HCT116 (cell line): ENCODE results near the gene TNRC6C.

Source experiments
- CEBPB ChIP-seq: IDR thresholded peaks from 2 replicates; pipeline ENCODE4 v1.6.1; 2012; ENCODE audit warnings: low read depth
- EZH2 ChIP-seq: fragments of 200-600 bp; sonication (generic); IDR thresholded peaks from 2 replicates; pipeline ENCODE4 v1.6.1; 2017; ENCODE audit warnings: antibody characterized with exemption, mixed run types
- EZH2phosphoT487 ChIP-seq: fragments of 200-600 bp; IDR thresholded peaks from 2 replicates; pipeline ENCODE4 v1.6.1; 2018; ENCODE audit warnings: antibody characterized with exemption, borderline replicate concordance
- JUND ChIP-seq: IDR thresholded peaks from 2 replicates; pipeline ENCODE4 v1.6.1; 2012
- POLR2A ChIP-seq: IDR thresholded peaks from 2 replicates; pipeline ENCODE4 v1.7.0; 2011; ENCODE audit warnings: borderline replicate concordance; ENCODE audit not compliant: insufficient read depth, insufficient read length; ENCODE audit errors: extremely low read depth
- POLR2AphosphoS5 ChIP-seq: IDR thresholded peaks from 2 replicates; pipeline ENCODE4 v1.6.1; 2011; ENCODE audit warnings: mild to moderate bottlenecking, low read depth, low read length, moderate library complexity
- SP1 ChIP-seq: IDR thresholded peaks from 2 replicates; pipeline ENCODE4 v1.6.1; 2012; ENCODE audit warnings: low read depth
- SRF ChIP-seq: IDR thresholded peaks from 2 replicates; pipeline ENCODE4 v1.6.1; 2012; ENCODE audit warnings: low read depth
- YY1 ChIP-seq: IDR thresholded peaks from 2 replicates; pipeline ENCODE4 v1.6.1; 2011; ENCODE audit warnings: low read length, low read depth, moderate library complexity, mild to moderate bottlenecking; ENCODE audit not compliant: insufficient replicate concordance; ENCODE audit errors: extremely low read depth
- ZFX ChIP-seq: fragments of 450-650 bp; IDR thresholded peaks from 2 replicates; pipeline ENCODE4 v1.6.1; 2017
- TF ChIP-seq, protein P1 (sequence below): IDR thresholded peaks from 2 replicates; pipeline ENCODE4 v1.6.1; 2012; ENCODE audit warnings: low read depth
- TF ChIP-seq, protein P2 (sequence below), 3 experiments: fragments of 200-600 bp in 1 of 3; sonication (generic) in 1 of 3; IDR thresholded peaks in 2 of 3; conservative IDR thresholded peaks in 1 of 3; 2 replicates each; pipeline ENCODE4 v1.5.1; 2012 to 2017; ENCODE audit warnings: low read depth in 2 of 3, low read length in 2 of 3, antibody characterized with exemption in 1 of 3, borderline replicate concordance in 1 of 3, control low read depth in 1 of 3, mild to moderate bottlenecking in 1 of 3, mixed read lengths in 1 of 3, mixed run types in 1 of 3, moderate library complexity in 1 of 3; ENCODE audit not compliant: insufficient read depth in 1 of 3
- TF ChIP-seq, protein P3 (sequence below): IDR thresholded peaks from 2 replicates; pipeline ENCODE4 v1.6.1; 2012

DNA sequence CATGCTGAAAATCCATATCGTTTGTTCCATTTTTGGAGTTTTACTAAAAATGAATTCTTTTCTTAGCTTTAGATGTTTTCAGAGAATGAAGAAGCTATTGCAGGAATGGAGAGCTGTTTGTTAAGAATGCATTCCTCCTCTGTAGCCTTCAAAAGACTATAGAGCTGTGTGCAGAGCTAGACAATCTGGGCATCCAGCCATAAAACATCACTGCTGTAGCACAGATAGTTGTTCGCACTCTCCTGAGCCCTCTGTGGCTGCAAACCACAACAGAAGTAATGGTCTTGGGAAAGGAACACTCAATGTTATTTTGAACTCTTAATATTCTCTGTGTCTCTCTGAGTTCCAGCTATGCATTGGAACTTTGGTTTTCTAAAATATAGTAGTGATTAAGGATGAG is 4.9 kb downstream of the TNRC6C start:
- TF ChIP-seq EZH2 (no peak), SRF (no peak), POLR2A (no peak), CEBPB (no peak), EZH2phosphoT487 (no peak), JUND (no peak), ZFX (no peak), POLR2AphosphoS5 (no peak), YY1 (no peak), SP1 (no peak)
- TF ChIP-seq, protein P1, sequence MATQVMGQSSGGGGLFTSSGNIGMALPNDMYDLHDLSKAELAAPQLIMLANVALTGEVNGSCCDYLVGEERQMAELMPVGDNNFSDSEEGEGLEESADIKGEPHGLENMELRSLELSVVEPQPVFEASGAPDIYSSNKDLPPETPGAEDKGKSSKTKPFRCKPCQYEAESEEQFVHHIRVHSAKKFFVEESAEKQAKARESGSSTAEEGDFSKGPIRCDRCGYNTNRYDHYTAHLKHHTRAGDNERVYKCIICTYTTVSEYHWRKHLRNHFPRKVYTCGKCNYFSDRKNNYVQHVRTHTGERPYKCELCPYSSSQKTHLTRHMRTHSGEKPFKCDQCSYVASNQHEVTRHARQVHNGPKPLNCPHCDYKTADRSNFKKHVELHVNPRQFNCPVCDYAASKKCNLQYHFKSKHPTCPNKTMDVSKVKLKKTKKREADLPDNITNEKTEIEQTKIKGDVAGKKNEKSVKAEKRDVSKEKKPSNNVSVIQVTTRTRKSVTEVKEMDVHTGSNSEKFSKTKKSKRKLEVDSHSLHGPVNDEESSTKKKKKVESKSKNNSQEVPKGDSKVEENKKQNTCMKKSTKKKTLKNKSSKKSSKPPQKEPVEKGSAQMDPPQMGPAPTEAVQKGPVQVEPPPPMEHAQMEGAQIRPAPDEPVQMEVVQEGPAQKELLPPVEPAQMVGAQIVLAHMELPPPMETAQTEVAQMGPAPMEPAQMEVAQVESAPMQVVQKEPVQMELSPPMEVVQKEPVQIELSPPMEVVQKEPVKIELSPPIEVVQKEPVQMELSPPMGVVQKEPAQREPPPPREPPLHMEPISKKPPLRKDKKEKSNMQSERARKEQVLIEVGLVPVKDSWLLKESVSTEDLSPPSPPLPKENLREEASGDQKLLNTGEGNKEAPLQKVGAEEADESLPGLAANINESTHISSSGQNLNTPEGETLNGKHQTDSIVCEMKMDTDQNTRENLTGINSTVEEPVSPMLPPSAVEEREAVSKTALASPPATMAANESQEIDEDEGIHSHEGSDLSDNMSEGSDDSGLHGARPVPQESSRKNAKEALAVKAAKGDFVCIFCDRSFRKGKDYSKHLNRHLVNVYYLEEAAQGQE, result no peak
- TF ChIP-seq, protein P2, sequence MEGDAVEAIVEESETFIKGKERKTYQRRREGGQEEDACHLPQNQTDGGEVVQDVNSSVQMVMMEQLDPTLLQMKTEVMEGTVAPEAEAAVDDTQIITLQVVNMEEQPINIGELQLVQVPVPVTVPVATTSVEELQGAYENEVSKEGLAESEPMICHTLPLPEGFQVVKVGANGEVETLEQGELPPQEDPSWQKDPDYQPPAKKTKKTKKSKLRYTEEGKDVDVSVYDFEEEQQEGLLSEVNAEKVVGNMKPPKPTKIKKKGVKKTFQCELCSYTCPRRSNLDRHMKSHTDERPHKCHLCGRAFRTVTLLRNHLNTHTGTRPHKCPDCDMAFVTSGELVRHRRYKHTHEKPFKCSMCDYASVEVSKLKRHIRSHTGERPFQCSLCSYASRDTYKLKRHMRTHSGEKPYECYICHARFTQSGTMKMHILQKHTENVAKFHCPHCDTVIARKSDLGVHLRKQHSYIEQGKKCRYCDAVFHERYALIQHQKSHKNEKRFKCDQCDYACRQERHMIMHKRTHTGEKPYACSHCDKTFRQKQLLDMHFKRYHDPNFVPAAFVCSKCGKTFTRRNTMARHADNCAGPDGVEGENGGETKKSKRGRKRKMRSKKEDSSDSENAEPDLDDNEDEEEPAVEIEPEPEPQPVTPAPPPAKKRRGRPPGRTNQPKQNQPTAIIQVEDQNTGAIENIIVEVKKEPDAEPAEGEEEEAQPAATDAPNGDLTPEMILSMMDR (IDR thresholded peaks at IDR 0.05 in 2 of 3, conservative IDR thresholded peaks at IDR 0.05 in 1 of 3; ENCODE audit: borderline replicate concordance in 1 of 3, insufficient read depth in 1 of 3, low read depth in 2 of 3, low read length in 2 of 3), result no peak
- TF ChIP-seq, protein P3, sequence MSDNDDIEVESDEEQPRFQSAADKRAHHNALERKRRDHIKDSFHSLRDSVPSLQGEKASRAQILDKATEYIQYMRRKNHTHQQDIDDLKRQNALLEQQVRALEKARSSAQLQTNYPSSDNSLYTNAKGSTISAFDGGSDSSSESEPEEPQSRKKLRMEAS, result no peak
